Ovary (tissue), 3 donors: ENCODE measurements around the gene PWWP2B.

Source experiments
- EP300 ChIP-seq: sonication (generic); formaldehyde crosslinking; IDR thresholded peaks from one replicate; pipeline ENCODE4 v1.6.1; 2017; ENCODE audit warnings: antibody characterized with exemption
- TF ChIP-seq, protein P1 (sequence below), 3 donors: fragments of 450-650 bp in 2 of 3; fragments of 200-600 bp in 1 of 3; IDR thresholded peaks; one replicate each; pipeline versions ENCODE4 v1.5.1 to v1.8.0; 2016 to 2022; ENCODE audit warnings: antibody characterized with exemption in 3 of 3, mild to moderate bottlenecking in 1 of 3
- donor health status: DM: no; HTN: no; CAD: no.

DNA sequence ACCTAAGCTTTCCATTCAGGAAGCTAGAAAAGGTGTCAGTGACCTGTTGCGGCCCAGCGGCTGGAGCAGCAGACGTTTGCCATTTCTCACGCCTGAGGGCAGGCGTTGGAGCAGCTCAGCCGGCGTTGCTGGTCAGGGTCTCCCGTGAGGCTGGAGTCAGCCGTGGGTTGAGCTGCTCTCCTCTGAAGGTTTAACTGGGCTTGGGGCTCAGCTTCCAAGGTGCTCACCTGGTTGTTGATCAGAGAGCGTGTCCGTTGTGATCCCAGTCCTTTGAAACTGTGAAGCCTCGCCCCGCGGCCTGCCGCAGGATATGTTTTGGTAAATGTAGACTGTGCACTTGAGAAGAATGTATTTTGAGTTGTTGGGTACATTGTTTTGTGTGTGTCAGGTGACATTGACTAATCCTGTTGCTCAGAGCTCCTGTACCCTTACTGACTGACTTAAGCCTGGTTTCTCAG lies 20.6 kb upstream of the PWWP2B start:
- TF ChIP-seq, protein P1, sequence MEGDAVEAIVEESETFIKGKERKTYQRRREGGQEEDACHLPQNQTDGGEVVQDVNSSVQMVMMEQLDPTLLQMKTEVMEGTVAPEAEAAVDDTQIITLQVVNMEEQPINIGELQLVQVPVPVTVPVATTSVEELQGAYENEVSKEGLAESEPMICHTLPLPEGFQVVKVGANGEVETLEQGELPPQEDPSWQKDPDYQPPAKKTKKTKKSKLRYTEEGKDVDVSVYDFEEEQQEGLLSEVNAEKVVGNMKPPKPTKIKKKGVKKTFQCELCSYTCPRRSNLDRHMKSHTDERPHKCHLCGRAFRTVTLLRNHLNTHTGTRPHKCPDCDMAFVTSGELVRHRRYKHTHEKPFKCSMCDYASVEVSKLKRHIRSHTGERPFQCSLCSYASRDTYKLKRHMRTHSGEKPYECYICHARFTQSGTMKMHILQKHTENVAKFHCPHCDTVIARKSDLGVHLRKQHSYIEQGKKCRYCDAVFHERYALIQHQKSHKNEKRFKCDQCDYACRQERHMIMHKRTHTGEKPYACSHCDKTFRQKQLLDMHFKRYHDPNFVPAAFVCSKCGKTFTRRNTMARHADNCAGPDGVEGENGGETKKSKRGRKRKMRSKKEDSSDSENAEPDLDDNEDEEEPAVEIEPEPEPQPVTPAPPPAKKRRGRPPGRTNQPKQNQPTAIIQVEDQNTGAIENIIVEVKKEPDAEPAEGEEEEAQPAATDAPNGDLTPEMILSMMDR (IDR thresholded peaks at IDR 0.05), result no peak
- no peak for TF ChIP-seq EP300
